ENCODE data around the gene SYT15. TPM values are rescaled to one million over a fixed set of nuclear protein-coding genes. Genes with fewer than 3 reads are reported as not detected.
A peak's percentile ranks its signal among the peaks of the same experiment; 100 is the strongest.

SYT15 gene
- total RNA-seq, 4 donors from 2014 or later: 0.18 to 4.1 (median 0.46) TPM

- H3K27me3 ChIP-seq: peaks cover 0 to 2% of the 10 kb centered on the region in 2 donors
- H3K4me1 ChIP-seq: peaks cover 0 to 3% (median 1%) of the 10 kb centered on the region in 4 donors
- no peaks in the 10 kb centered on the region for H3K9me3 ChIP-seq
- no peak overlapping the region for H3K4me3 ChIP-seq
- TF ChIP-seq CTCF (IDR thresholded peaks at IDR 0.05) (no peak), POLR2A (IDR thresholded peaks at IDR 0.05) (no peak)
- DNase-seq: peak in 1 of 3 donors; percentile 52
- no peak overlapping the region for H3K27ac ChIP-seq
- H3K36me3 ChIP-seq: no peaks in the 10 kb centered on the region
Measured at GRCh38 chr10:46550795-46551700, 27.9 kb upstream of the SYT15 start.

- H3K4me1 ChIP-seq: peaks cover 0 to 11% (median 6%) of the 10 kb centered on the region in 4 donors
- no peak overlapping the region for H3K4me3 ChIP-seq
- peak in 2 of 3 donors; percentile 10 to 49 for DNase-seq
Measured at GRCh38 chr10:46551701-46552525, 27.0 kb upstream of the SYT15 start.

DNA sequence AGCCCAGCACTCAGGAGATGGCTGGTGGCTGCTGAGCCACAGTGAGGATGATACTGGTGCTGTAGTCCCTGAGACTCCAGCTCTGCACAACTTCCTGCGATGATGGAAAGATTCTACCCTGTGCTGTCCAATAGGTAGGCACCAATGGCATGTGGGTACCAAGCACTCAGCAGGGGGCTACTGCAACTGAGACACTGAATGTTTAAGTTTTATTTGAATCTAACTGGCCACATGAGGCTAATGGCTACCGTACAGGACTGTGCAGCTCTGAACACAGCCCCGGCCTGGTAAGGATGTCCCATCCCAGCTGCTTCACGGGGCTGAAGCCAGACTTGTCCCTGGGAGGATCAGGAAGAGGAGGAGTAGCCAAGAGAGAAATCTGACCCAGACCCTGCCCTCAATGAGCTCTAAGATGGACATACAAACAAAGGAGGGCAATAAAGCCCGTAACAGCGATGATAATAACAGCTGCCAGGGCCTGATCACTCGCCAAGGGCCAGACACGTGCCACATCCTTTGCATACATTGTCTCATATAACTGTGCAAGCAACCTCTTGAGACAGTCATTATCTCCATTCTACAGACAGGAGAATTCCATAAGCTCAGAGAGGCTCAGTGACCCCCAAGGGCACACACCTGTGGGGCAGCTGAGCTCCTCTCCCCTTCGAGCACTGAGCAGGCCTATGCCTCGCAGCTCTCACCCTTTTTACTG is 26.2 kb upstream of the SYT15 start:
- Histone ChIP-seq H3K9me3 (no peaks in the 10 kb centered on the region), H3K4me3 (no peak overlapping the region), H3K4me1 (peaks cover 0 to 14% (median 6%) of the 10 kb centered on the region in 4 donors), H3K27me3 (peaks cover 0 to 6% of the 10 kb centered on the region in 2 donors), H3K36me3 (no peaks in the 10 kb centered on the region), H3K27ac (no peak overlapping the region)
- DNase-seq: peak; percentile 14 to 66 (median 58)
- no peak for TF ChIP-seq CTCF (IDR thresholded peaks at IDR 0.05)
- TF ChIP-seq POLR2A (IDR thresholded peaks at IDR 0.05): no peak

More at GRCh38 chr10:46551701-46552525, 27.0 kb upstream of the SYT15 start:
- no peak for TF ChIP-seq POLR2A (IDR thresholded peaks at IDR 0.05)
- no peak for TF ChIP-seq CTCF (IDR thresholded peaks at IDR 0.05)
- H3K36me3 ChIP-seq: no peaks in the 10 kb centered on the region
- no peak overlapping the region for H3K27ac ChIP-seq
- H3K9me3 ChIP-seq: no peaks in the 10 kb centered on the region
- peaks cover 0 to 6% of the 10 kb centered on the region in 2 donors for H3K27me3 ChIP-seq

GRCh38 chr10:46553238-46554049 is 25.5 kb upstream of the SYT15 start:
- H3K4me1 ChIP-seq: peaks cover 0 to 20% (median 6%) of the 10 kb centered on the region in 4 donors
- DNase-seq: peak in 2 of 3 donors; percentile 15 to 46

More at GRCh38 chr10:46553238-46554049, 25.5 kb upstream of the SYT15 start:
- TF ChIP-seq POLR2A (IDR thresholded peaks at IDR 0.05) (no peak), CTCF (IDR thresholded peaks at IDR 0.05) (no peak)
- H3K27ac ChIP-seq: no peak overlapping the region
- H3K9me3 ChIP-seq: no peaks in the 10 kb centered on the region
- H3K36me3 ChIP-seq: no peaks in the 10 kb centered on the region
- peaks cover 0 to 6% of the 10 kb centered on the region in 2 donors for H3K27me3 ChIP-seq
- H3K4me3 ChIP-seq: no peak overlapping the region

All from Peyer's patch (tissue), 4 donors.